Esophagus squamous epithelium (tissue), 5 donors: ENCODE data around the gene DDX3X. TPM values are rescaled to one million over a fixed set of nuclear protein-coding genes. Genes with fewer than 3 reads are reported as not detected.
"Not testable (repeated sequence)": the region's sequence is repeated elsewhere in the genome, so short reads cannot be mapped to it uniquely, and the experiment has no call there.

ENCODE experiments used
- DNase-seq: peaks from one replicate; lab custom pipeline; 2025; lab: John Stamatoyannopoulos, UW
- H3K27ac ChIP-seq, 4 donors: fragments of 200-600 bp; sonication (generic); one replicate each; pipeline ENCODE4 v1.5.1; 2016 to 2019; ENCODE audit warnings: mild to moderate bottlenecking in 1 of 4
- H3K27me3 ChIP-seq, 4 donors: fragments of 200-600 bp; sonication (generic); 1 replicate in 3 of 4; 2 replicates in 1 of 4; pipeline versions ENCODE4 v1.5.1 to v1.6.0; 2017 to 2021; ENCODE audit warnings: antibody characterized with exemption in 1 of 4
- H3K36me3 ChIP-seq, 3 donors: fragments of 200-600 bp; sonication (generic); one replicate each; pipeline ENCODE4 v1.5.1; 2016 to 2019
- H3K4me1 ChIP-seq, 3 donors: fragments of 200-600 bp; sonication (generic); one replicate each; pipeline ENCODE4 v1.5.1; 2017 to 2019
- H3K4me3 ChIP-seq, 4 donors: fragments of 200-600 bp; sonication (generic); 1 replicate in 3 of 4; 2 replicates in 1 of 4; pipeline ENCODE4 v1.5.1; 2016 to 2019; ENCODE audit warnings: mild to moderate bottlenecking in 2 of 4, moderate library complexity in 1 of 4
- H3K9me3 ChIP-seq, 3 donors: fragments of 200-600 bp; sonication (generic); one replicate each; pipeline ENCODE4 v1.5.1; 2016 to 2019
- POLR2A ChIP-seq, 4 donors: fragments of 450-650 bp; IDR thresholded peaks; one replicate each; pipeline ENCODE4 v1.6.1; 2017; ENCODE audit warnings: antibody characterized with exemption in 4 of 4, mild to moderate bottlenecking in 4 of 4, moderate library complexity in 3 of 4
- WGBS, 2 donors: methylation state at CpG; one replicate each; pipeline ENCODE4 v1.1.5; 2018; 5-methylcytosine and 5-hydroxymethylcytosine counted together
- intact Hi-C: fragments of 100-400 bp; cut with DNase I; formaldehyde crosslinking; loops from one replicate; pipeline ENCODE4 v1.15.0; 2022
- total RNA-seq, 4 donors: library from RNA; depleted of rRNA; stranded (reverse); fragments of >200 nt; gene quantifications; one replicate each; pipeline ENCODE4 v1.1.0, GENCODE V29; 2016
- TF ChIP-seq, protein P1 (sequence below), 6 experiments: fragments of 450-650 bp in 4 of 6; fragments of 200-600 bp in 2 of 6; sonication (generic) in 2 of 6; IDR thresholded peaks; one replicate each; pipeline ENCODE4 v1.5.1; 2016 to 2019; ENCODE audit warnings: antibody characterized with exemption in 6 of 6, mild to moderate bottlenecking in 4 of 6, moderate library complexity in 4 of 6
- donor health status: DM: yes; HTN: yes; CAD: no.

DDX3X gene
- total RNA-seq, 4 donors from 2014 or later, result 164 to 219 (median 214) TPM

DNA sequence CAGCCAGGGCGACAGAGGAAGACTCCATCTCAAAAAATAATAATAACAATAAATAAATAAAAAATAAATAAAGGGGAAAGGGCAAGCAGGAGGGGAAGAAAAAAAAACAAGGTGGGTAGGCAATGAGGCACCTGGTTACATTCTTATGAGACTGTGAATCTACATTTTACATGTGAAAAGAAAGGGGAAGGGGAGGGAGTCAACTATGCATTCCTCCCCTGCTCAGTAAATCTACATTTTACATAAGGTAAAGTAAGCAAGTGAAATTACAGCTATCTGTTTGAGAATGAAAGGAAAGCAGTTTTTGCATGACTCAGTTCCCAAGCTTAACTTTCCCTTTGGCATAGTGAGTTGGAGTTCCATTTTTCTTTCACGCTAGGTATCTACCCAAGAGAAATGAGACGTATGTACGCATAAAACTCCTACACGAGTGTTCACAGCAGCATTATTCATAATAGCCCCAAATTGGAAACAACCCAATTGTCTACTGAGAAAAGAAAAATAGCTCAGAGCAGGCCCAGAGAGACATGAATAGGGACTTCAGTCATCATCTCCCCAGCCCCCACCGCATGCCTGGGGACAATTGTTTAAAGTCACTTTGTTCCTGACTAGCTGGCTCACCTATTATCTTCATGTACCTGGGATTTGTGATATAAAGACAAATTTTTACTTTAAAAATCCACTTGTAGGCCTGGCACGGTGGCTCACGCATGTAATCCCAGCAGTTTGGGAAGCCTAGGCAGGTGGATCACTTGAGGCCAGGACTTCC, 52.4 kb downstream of the DDX3X start:
- H3K9me3 ChIP-seq, result no peaks in the 10 kb centered on the region
- intact Hi-C loops, result no loop called here
- no peak overlapping the region for H3K4me3 ChIP-seq
- H3K27ac ChIP-seq, result peak overlapping the region; percentile 22 to 83 (median 54)
- H3K4me1 ChIP-seq, result peaks cover 4 to 39% (median 16%) of the 10 kb centered on the region in 3 donors
- no peaks in the 10 kb centered on the region for H3K27me3 ChIP-seq
- WGBS, 2 donors, result 46 to 72% methylated on average over 7 to 8 of the region's 8 CpGs
- H3K36me3 ChIP-seq, result no peaks in the 10 kb centered on the region
- DNase-seq, result no peak
- TF ChIP-seq, protein P1, sequence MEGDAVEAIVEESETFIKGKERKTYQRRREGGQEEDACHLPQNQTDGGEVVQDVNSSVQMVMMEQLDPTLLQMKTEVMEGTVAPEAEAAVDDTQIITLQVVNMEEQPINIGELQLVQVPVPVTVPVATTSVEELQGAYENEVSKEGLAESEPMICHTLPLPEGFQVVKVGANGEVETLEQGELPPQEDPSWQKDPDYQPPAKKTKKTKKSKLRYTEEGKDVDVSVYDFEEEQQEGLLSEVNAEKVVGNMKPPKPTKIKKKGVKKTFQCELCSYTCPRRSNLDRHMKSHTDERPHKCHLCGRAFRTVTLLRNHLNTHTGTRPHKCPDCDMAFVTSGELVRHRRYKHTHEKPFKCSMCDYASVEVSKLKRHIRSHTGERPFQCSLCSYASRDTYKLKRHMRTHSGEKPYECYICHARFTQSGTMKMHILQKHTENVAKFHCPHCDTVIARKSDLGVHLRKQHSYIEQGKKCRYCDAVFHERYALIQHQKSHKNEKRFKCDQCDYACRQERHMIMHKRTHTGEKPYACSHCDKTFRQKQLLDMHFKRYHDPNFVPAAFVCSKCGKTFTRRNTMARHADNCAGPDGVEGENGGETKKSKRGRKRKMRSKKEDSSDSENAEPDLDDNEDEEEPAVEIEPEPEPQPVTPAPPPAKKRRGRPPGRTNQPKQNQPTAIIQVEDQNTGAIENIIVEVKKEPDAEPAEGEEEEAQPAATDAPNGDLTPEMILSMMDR (IDR thresholded peaks at IDR 0.05), result no peak
- no peak for TF ChIP-seq POLR2A (IDR thresholded peaks at IDR 0.05)

DNA sequence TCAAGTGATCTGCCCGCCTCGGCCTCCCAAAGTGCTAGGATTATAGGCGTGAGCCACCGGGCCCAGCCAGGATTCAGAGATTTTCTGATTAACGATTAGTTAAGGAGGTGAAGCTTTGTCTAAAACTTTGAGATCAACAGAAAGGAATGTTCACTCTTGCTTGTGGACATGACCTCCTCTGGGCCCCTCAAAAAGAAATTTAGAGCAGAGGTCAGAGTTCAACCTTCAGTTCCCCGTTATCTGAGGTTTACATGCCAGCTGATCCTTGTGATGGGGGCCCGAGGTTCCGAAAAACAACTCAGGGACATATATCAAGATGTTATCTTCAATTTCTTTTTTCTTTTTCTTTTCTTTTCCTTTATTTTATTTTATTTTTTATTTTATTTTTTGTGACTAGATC, 54.6 kb downstream of the DDX3X start:
- TF ChIP-seq POLR2A (IDR thresholded peaks at IDR 0.05), result no peak
- TF ChIP-seq, protein P1 (IDR thresholded peaks at IDR 0.05), result no peak
- Histone ChIP-seq H3K4me3 (no peak overlapping the region), H3K36me3 (no peaks in the 10 kb centered on the region), H3K27me3 (no peaks in the 10 kb centered on the region), H3K27ac (no peak overlapping the region), H3K9me3 (no peaks in the 10 kb centered on the region), H3K4me1 (peaks cover 5 to 30% (median 8%) of the 10 kb centered on the region in 3 donors)
- WGBS, 2 donors, result 76 to 77% methylated on average over 5 to 8 of the region's 8 CpGs
- DNase-seq, result no peak
- intact Hi-C loops, result no loop called here

DNA sequence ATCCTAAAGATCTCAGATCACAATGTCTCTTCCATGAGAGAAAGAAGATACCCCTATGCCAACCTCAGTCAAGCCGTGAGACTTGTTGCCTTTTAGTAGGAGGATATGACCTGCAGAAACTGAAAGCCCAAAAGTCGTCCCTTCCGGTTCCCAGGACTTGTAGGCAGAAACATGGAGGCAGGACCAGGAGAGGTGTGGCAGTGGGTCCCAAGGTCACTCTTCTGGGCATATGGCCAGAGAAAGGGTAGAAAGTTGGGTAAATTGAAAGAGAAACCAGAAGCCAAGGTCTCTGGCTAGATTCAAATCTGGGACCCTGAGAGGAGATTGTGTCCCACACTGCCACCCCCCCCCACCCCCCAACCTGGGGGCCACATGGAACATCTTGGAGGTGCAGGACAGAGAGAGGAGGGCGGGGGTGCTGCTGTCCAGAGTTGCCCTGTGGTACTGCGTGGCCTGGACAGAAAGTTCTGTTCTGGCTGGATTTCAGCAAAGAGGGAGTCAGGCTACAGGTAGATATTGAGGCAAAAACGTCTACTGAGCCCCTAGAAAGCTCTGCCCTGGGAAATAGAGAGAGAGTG, 55.4 kb downstream of the DDX3X start:
- no peaks in the 10 kb centered on the region for H3K27me3 ChIP-seq
- 61 to 69% methylated on average over 3 to 4 of the region's 6 CpGs for WGBS, 2 donors
- DNase-seq, result no peak
- intact Hi-C loops, result no loop called here
- no peak overlapping the region for H3K4me3 ChIP-seq
- TF ChIP-seq POLR2A (IDR thresholded peaks at IDR 0.05), result no peak
- TF ChIP-seq, protein P1 (IDR thresholded peaks at IDR 0.05), result no peak
- no peaks in the 10 kb centered on the region for H3K9me3 ChIP-seq
- H3K27ac ChIP-seq, result no peak overlapping the region
- peaks cover 5 to 33% (median 6%) of the 10 kb centered on the region in 3 donors for H3K4me1 ChIP-seq
- no peaks in the 10 kb centered on the region for H3K36me3 ChIP-seq

DNA sequence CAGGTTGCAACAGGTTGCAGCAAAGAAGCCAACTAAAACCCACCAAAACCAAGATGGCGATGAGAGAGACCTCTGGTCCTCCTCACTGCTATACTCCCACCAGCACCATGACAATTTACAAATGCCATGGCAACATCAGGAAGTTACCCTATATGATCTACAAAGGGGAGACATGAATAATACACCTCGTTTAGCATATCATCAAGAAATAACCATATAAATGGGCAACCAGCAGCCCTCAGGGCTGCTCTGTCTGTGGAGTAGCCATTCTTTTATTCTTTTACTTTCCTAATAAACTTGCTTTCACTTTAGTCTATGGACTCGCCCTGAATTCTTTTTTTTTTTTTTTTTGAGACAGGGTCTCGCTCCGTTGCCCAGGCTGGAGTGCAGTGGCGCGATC, 56.6 kb downstream of the DDX3X start:
- intact Hi-C loops, DNase-seq, H3K27me3 ChIP-seq, H3K4me3 ChIP-seq, H3K36me3 ChIP-seq, H3K9me3 ChIP-seq: not testable (repeated sequence)
- 61 to 70% methylated on average over 3 of the region's 7 CpGs for WGBS, 2 donors
- H3K27ac ChIP-seq, result peak overlapping the region in 2 of 4 donors; percentile 78 to 80
- H3K4me1 ChIP-seq, result peaks cover 5 to 41% (median 6%) of the 10 kb centered on the region in 3 donors

DNA sequence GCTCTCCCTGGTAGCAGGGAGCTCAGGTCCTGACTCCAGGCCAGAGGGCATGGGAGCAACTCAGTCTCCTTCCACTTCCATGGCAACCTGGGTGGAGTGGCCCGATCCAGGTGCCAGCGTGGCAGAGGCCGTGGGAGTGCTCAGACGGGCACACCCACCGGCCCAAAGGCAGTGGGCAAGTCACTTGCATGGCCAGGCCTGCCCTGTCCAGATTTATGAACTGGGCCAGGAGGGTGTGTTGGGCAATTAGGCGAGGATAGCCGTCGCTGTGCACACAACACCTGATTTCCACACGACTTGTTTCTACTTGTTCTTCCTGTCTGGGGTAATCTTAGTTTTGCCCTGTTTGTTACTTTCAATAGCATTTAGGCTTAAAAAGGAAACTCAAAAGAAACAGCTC, 57.6 kb downstream of the DDX3X start:
- intact Hi-C loops, result no loop called here
- no peak overlapping the region for H3K4me3 ChIP-seq
- peak overlapping the region; percentile 63 to 80 (median 76) for H3K27ac ChIP-seq
- no peaks in the 10 kb centered on the region for H3K9me3 ChIP-seq
- 17 to 39% methylated on average over 4 of the region's 9 CpGs for WGBS, 2 donors
- H3K4me1 ChIP-seq, result peaks cover 5 to 33% (median 6%) of the 10 kb centered on the region in 3 donors
- H3K27me3 ChIP-seq, result no peaks in the 10 kb centered on the region
- no peak for DNase-seq
- no peaks in the 10 kb centered on the region for H3K36me3 ChIP-seq
- TF ChIP-seq, protein P1 (IDR thresholded peaks at IDR 0.05), result no peak
- no peak for TF ChIP-seq POLR2A (IDR thresholded peaks at IDR 0.05)
